Measurements from ENCODE around the gene PCK2. TPM values are rescaled to one million over a fixed set of nuclear protein-coding genes. Genes with fewer than 3 reads are reported as not detected.

PCK2 gene
- total RNA-seq, 1 experiment from 2014 or later = 48.9 TPM

- WGBS (ENCODE audit: extremely low coverage, insufficient read length, low lambda C conversion rate) = no CpG with 5 or more reads among the region's 3 CpGs
- Histone ChIP-seq H3K79me1 (ENCODE audit: insufficient read depth, low read depth, low read length, poor library complexity, severe bottlenecking) (no peaks in the 10 kb centered on the region), H2BK5ac (ENCODE audit: insufficient read length, low read length) (no peak overlapping the region), H3K4ac (ENCODE audit: low read depth, low read length) (no peak overlapping the region), H4K91ac (ENCODE audit: insufficient read length, low read depth, low read length) (no peak overlapping the region), H3K9me3 (ENCODE audit: control insufficient read depth, low read depth, low read length) (no peaks in the 10 kb centered on the region), H2BK15ac (ENCODE audit: low read depth, low read length) (no peak overlapping the region), H3K27me3 (ENCODE audit: insufficient read depth, low read length) (no peaks in the 10 kb centered on the region; the same call in 1 of the 2 replicates), H2AFZ (ENCODE audit: low read length) (no peak overlapping the region), H2BK120ac (ENCODE audit: low read depth, low read length, poor library complexity, severe bottlenecking) (no peak overlapping the region), H4K5ac (ENCODE audit: insufficient read length, low read depth, low read length) (no peak overlapping the region), H3K4me1 (ENCODE audit: insufficient read depth, low read length) (no peaks in the 10 kb centered on the region), H3K4me2 (ENCODE audit: insufficient read depth, insufficient read length, low read length) (no peak overlapping the region), H3K56ac (ENCODE audit: insufficient read length, low read depth, low read length) (no peak overlapping the region), H3K23ac (ENCODE audit: insufficient read length, low read depth, low read length) (no peak overlapping the region), H2BK12ac (ENCODE audit: insufficient read length, low read depth, low read length) (no peak overlapping the region), H4K20me1 (ENCODE audit: control insufficient read depth, insufficient read depth, insufficient read length) (no peaks in the 10 kb centered on the region), H4K8ac (replicated peaks; ENCODE audit: insufficient read length, low read depth, low read length) (no peak overlapping the region), H3T11ph (ENCODE audit: low read length) (no peak overlapping the region), H2AK5ac (ENCODE audit: insufficient read length, low read length) (no peak overlapping the region), H3K9ac (ENCODE audit: extremely low read depth, insufficient read length, low read length) (no peak overlapping the region), H3K18ac (ENCODE audit: insufficient read length, low read depth, low read length) (no peak overlapping the region), H3K14ac (ENCODE audit: insufficient read depth, low read length) (no peak overlapping the region; the same call in 1 of the 2 replicates), H3K23me2 (ENCODE audit: insufficient read length, low read depth, low read length, poor library complexity, severe bottlenecking) (peaks cover 4% of the 10 kb centered on the region), H3K79me2 (ENCODE audit: insufficient read depth, low read length) (no peaks in the 10 kb centered on the region), H3K27ac (ENCODE audit: insufficient read length, low read depth, low read length) (no peak overlapping the region), H2BK20ac (ENCODE audit: low read depth, low read length, poor library complexity, severe bottlenecking) (no peak overlapping the region)
- H3K36me3 Mint-ChIP-seq (ENCODE audit: insufficient read depth in 1 of 3, low read depth in 3 of 3) = no peaks in the 10 kb centered on the region; a peak in 1 of 7 replicates
- no peak overlapping the region; a peak in 1 of 7 replicates for H3K27ac Mint-ChIP-seq
- H3K4me1 Mint-ChIP-seq = peaks cover 12 to 26% of the 10 kb centered on the region in 2 experiments
- no peak overlapping the region for H3K4me3 Mint-ChIP-seq
- no peak for DNase-seq
- TF ChIP-seq CTCF (conservative IDR thresholded peaks at IDR 0.05) = no peak
- H3K27me3 Mint-ChIP-seq (ENCODE audit: low read depth) = peaks cover 24% of the 10 kb centered on the region
- no peaks in the 10 kb centered on the region for H3K9me3 Mint-ChIP-seq
These were observed 7.7 kb upstream of the PCK2 start for GRCh38 chr14:24086193-24086955.

All from H9 (cell line).